Pancreas (tissue), 10 donors: ENCODE results near the gene LRRC47. TPM values are rescaled to one million over a fixed set of nuclear protein-coding genes. Genes with fewer than 3 reads are reported as not detected.

Experiments used
- ATAC-seq, 4 donors: fragments of 200-7000 bp; cut with Tn5 transposase; one replicate each; pipeline versions ENCODE4 v1.8.0 to v1.9.1; 2020; ENCODE audit warnings: mild to moderate bottlenecking in 4 of 4, moderate library complexity in 4 of 4
- DNase-seq, 6 donors: peaks; one replicate each; pipeline ENCODE4 v3.0.0-alpha.2; 2020
- FAIRE-seq: peaks from 2 replicates; lab custom pipeline; 2012; peaks lifted over from hg19 to GRCh38; lab: Jason Lieb, UNC
- H3K27ac ChIP-seq, 4 donors: fragments of 200-600 bp; sonication (generic); 1 replicate in 3 of 4; 2 replicates in 1 of 4; pipeline versions ENCODE4 v1.5.0 to v1.8.0; 2020
- H3K27me3 ChIP-seq, 4 donors: fragments of 200-600 bp; one replicate each; pipeline ENCODE4 v1.8.0; 2021
- H3K36me3 ChIP-seq, 3 donors: fragments of 200-600 bp; sonication (generic) in 1 of 3; one replicate each; pipeline versions ENCODE4 v1.5.0 to v1.8.0; 2020 to 2021
- H3K4me1 ChIP-seq, 3 donors: fragments of 200-600 bp; one replicate each; pipeline ENCODE4 v1.8.0; 2021
- H3K4me3 ChIP-seq, 4 donors: fragments of 200-600 bp; sonication (generic) in 2 of 4; one replicate each; pipeline versions ENCODE4 v1.5.0 to v1.8.0; 2020 to 2021
- H3K9me3 ChIP-seq, 4 donors: fragments of 200-600 bp; one replicate each; pipeline ENCODE4 v1.8.0; 2021
- WGBS, 2 donors: extraction: QIAGEN DNeasy Blood & Tissue Kit; methylation state at CpG; one replicate each; pipeline ENCODE4 v1.1.7; 2013; 5-methylcytosine and 5-hydroxymethylcytosine counted together
- intact Hi-C, 3 donors: fragments of 100-400 bp; cut with DNase I; formaldehyde crosslinking; loops; one replicate each; pipeline versions ENCODE4 v1.11.1 to v1.14.2; 2022
- polyA plus RNA-seq, 2 donors: library from polyadenylated mRNA; stranded (reverse); fragments of 200-250 nt; gene quantifications; one replicate each; pipeline ENCODE4 v1.2.3, GENCODE V29; 2013
- total RNA-seq, 6 donors: library from RNA; stranded (reverse); fragmentation: NEBNext Ultra II Directional in 4 of 6; extraction: Animal tissue kit (Norgen Biotek cat#: 25700) in 4 of 6; gene quantifications; one replicate each; pipeline versions ENCODE4 v1.2.1 to v1.2.4, GENCODE V29; 2021 to 2023
- TF ChIP-seq, protein P1 (sequence below), 4 donors: fragments of 200-600 bp; sonication (generic) in 3 of 4; IDR thresholded peaks; one replicate each; pipeline versions ENCODE4 v1.5.0 to v1.8.0; 2021; ENCODE audit warnings: antibody characterized with exemption in 4 of 4
- donor health status: healthy with polysubstance abuse.
- donor health status: DM: no; HTN: no; CAD: no; lungs with moderate emphysema.
- donor health status: DM: no; HTN: no; CAD: no.
- donor health status: control.
- donor health status: control.
- donor health status: Bipolar disorder and iron deficiency.
- donor health status: DM: yes; HTN: yes; CAD: no.
- donor health status: DM: no; HTN: no; CAD: no.
- donor health status: DM: no; HTN: no; CAD: no.
- donor health status: DM: yes; HTN: yes; CAD: no.

Gene LRRC47
- total and polyA plus RNA-seq, 8 donors = 15.7 to 34.3 (median 25.7) TPM

- no peak overlapping the region for H3K4me3 ChIP-seq
- H3K27ac ChIP-seq = no peak overlapping the region
- DNase-seq (no peak), ATAC-seq (no peak), FAIRE-seq (no peak)
- 92% methylated on average over 12 of the region's 12 CpGs for WGBS, 2 donors
- no peaks in the 10 kb centered on the region for H3K9me3 ChIP-seq
- H3K36me3 ChIP-seq = peaks cover 0 to 16% (median 6%) of the 10 kb centered on the region in 3 donors
- TF ChIP-seq, protein P1, sequence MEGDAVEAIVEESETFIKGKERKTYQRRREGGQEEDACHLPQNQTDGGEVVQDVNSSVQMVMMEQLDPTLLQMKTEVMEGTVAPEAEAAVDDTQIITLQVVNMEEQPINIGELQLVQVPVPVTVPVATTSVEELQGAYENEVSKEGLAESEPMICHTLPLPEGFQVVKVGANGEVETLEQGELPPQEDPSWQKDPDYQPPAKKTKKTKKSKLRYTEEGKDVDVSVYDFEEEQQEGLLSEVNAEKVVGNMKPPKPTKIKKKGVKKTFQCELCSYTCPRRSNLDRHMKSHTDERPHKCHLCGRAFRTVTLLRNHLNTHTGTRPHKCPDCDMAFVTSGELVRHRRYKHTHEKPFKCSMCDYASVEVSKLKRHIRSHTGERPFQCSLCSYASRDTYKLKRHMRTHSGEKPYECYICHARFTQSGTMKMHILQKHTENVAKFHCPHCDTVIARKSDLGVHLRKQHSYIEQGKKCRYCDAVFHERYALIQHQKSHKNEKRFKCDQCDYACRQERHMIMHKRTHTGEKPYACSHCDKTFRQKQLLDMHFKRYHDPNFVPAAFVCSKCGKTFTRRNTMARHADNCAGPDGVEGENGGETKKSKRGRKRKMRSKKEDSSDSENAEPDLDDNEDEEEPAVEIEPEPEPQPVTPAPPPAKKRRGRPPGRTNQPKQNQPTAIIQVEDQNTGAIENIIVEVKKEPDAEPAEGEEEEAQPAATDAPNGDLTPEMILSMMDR (IDR thresholded peaks at IDR 0.05) = no peak
- H3K4me1 ChIP-seq = no peaks in the 10 kb centered on the region
- intact Hi-C loops = no loop called here
- H3K27me3 ChIP-seq = no peaks in the 10 kb centered on the region
Measured at GRCh38 chr1:3738943-3739342, 57.4 kb downstream of the LRRC47 start.

DNA sequence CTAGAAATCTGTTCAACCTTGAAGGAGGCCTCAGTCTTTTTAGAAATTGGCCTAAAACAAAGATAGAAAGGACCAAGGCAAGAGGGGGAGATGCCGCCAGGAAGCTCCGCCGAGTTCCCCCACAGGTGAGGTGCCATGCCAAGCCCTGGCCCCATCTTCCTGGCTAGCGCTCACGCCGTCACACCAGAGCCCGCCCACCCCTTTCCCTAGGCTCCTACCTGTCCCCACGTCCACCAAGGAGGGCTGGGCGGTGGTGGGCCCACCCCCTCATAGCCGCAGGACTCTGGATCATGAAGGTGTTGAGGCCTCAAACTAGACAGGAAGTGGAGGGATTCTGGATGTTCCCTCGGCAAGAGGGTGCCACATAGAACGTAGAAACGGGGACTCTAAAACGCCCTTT is 59.6 kb downstream of the LRRC47 start:
- FAIRE-seq (no peak), ATAC-seq (no peak), DNase-seq (peak in 2 of 6 donors; percentile 15 to 30)
- intact Hi-C loops = no loop called here
- WGBS, 2 donors = 89 to 90% methylated on average over 14 of the region's 14 CpGs
- H3K27ac ChIP-seq = no peak overlapping the region
- H3K36me3 ChIP-seq = peaks cover 0 to 10% (median 6%) of the 10 kb centered on the region in 3 donors
- no peaks in the 10 kb centered on the region for H3K9me3 ChIP-seq
- no peaks in the 10 kb centered on the region for H3K27me3 ChIP-seq
- H3K4me1 ChIP-seq = no peaks in the 10 kb centered on the region
- no peak overlapping the region for H3K4me3 ChIP-seq
- TF ChIP-seq, protein P1 (IDR thresholded peaks at IDR 0.05) = no peak

DNA sequence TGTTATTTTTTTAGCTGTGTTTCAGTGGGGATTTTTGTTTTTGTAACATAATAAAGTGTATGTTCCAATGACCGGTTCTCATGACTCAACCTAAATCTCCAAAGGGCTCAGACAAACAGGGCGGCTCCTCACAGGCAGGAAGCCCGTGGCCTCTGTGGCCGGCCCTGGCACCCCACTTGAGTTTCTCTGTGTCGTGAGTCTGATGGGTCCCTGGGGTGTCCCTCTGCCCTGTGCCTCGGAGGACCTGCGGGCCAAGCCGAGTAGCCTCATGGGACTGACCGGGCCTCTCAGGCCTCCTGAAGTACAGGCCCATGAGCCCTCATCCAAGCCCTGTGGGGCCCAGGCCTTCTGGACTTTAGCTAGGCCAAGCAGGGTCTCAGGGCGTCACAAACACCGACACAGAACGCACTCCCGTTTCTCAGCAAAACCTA is 60.2 kb downstream of the LRRC47 start:
- WGBS, 2 donors = 86 to 90% methylated on average over 13 of the region's 13 CpGs
- TF ChIP-seq, protein P1 (IDR thresholded peaks at IDR 0.05) = no peak
- no peak overlapping the region for H3K27ac ChIP-seq
- no peaks in the 10 kb centered on the region for H3K4me1 ChIP-seq
- peaks cover 0 to 10% (median 6%) of the 10 kb centered on the region in 3 donors for H3K36me3 ChIP-seq
- H3K4me3 ChIP-seq = no peak overlapping the region
- FAIRE-seq (no peak), DNase-seq (peak in 2 of 6 donors; percentile 11 to 36), ATAC-seq (no peak)
- H3K27me3 ChIP-seq = no peaks in the 10 kb centered on the region
- H3K9me3 ChIP-seq = no peaks in the 10 kb centered on the region
- intact Hi-C loops = no loop called here

- intact Hi-C loops = no loop called here
- Histone ChIP-seq H3K4me1 (no peaks in the 10 kb centered on the region), H3K36me3 (peaks cover 0 to 10% (median 6%) of the 10 kb centered on the region in 3 donors), H3K4me3 (no peak overlapping the region), H3K27ac (no peak overlapping the region), H3K27me3 (no peaks in the 10 kb centered on the region), H3K9me3 (no peaks in the 10 kb centered on the region)
- WGBS, 2 donors = 77% methylated on average over 13 of the region's 13 CpGs
- ATAC-seq (no peak), DNase-seq (peak in 2 of 6 donors; percentile 19 to 39), FAIRE-seq (no peak)
- TF ChIP-seq, protein P1 (IDR thresholded peaks at IDR 0.05) = no peak
Measured at GRCh38 chr1:3735688-3736087, 60.6 kb downstream of the LRRC47 start.

DNA sequence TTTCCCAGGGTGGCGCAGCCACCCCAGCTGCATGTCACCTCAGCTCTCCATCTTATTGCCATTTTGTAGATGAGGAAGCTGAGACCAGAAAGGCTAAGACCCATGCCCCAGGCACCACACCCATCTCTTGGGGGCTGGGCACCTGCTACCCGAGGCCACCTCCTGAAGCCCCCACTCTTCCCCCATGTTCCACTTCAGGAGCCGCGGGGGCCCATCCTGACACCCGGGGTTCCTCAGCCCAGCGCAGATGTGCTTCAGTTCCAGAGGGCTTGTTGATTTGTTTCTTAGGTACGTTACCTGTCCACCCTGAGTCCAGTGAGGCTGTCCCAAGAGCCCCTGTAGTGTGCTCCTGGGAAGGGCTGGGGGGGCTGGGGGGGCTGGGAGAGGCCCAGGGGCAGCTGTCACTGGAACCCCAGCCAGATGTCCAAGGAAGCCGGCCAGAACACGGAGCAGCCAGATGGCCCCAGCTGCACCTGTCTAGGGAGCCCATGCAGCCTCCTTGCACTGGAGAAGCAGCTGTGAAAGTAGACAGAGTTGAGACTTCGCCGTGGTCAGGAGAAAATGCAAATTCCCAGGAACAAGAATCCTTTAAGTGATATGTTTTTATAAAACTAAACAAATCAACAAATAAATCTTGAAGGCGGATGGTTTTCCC is 61.1 kb downstream of the LRRC47 start:
- Histone ChIP-seq H3K4me3 (no peak overlapping the region), H3K27ac (no peak overlapping the region), H3K4me1 (no peaks in the 10 kb centered on the region), H3K9me3 (no peaks in the 10 kb centered on the region), H3K27me3 (no peaks in the 10 kb centered on the region), H3K36me3 (peaks cover 0 to 10% (median 6%) of the 10 kb centered on the region in 3 donors)
- intact Hi-C loops = no loop called here
- no peak for ATAC-seq
- peak in 1 of 6 donors; percentile 35 for DNase-seq
- 82 to 88% methylated on average over 12 of the region's 12 CpGs for WGBS, 2 donors
- TF ChIP-seq, protein P1 (IDR thresholded peaks at IDR 0.05) = no peak
- FAIRE-seq = no peak
